Right lobe of liver (tissue), 6 donors: ENCODE results near the gene PLCL1. TPM values are rescaled to one million over a fixed set of nuclear protein-coding genes. Genes with fewer than 3 reads are reported as not detected.

Source experiments
- ATAC-seq, 4 donors: fragments of 200-7000 bp; cut with Tn5 transposase; one replicate each; pipeline ENCODE4 v1.9.1; 2020; ENCODE audit warnings: mild to moderate bottlenecking in 4 of 4, moderate library complexity in 4 of 4
- DNase-seq, 3 donors: peaks; one replicate each; pipeline ENCODE4 v3.0.0-alpha.2; 2020
- H3K27ac ChIP-seq, 3 donors: fragments of 200-600 bp; one replicate each; pipeline ENCODE4 v1.8.0; 2022
- H3K27me3 ChIP-seq, 2 donors: fragments of 200-600 bp; one replicate each; pipeline ENCODE4 v1.8.0; 2022
- H3K36me3 ChIP-seq, 4 donors: fragments of 200-600 bp; sonication (generic) in 1 of 4; one replicate each; pipeline versions ENCODE4 v1.5.1 to v1.8.0; 2017 to 2022; ENCODE audit warnings: control low read depth in 1 of 4
- H3K4me1 ChIP-seq, 4 donors: fragments of 200-600 bp; sonication (generic) in 1 of 4; one replicate each; pipeline versions ENCODE4 v1.5.1 to v1.8.0; 2017 to 2022; ENCODE audit warnings: control low read depth in 1 of 4
- H3K4me3 ChIP-seq, 3 donors: fragments of 200-600 bp; one replicate each; pipeline ENCODE4 v1.8.0; 2022
- H3K9me3 ChIP-seq, 4 donors: fragments of 200-600 bp; sonication (generic) in 1 of 4; one replicate each; pipeline versions ENCODE4 v1.5.1 to v1.8.0; 2017 to 2022; ENCODE audit warnings: control low read depth in 1 of 4
- POLR2A ChIP-seq: fragments of 450-650 bp; IDR thresholded peaks from one replicate; pipeline ENCODE4 v1.6.1; 2017; ENCODE audit warnings: antibody characterized with exemption, mild to moderate bottlenecking
- WGBS: methylation state at CpG from one replicate; pipeline ENCODE4 v1.1.6; 2018; ENCODE audit warnings: low coverage, low lambda C conversion rate; ENCODE audit not compliant: insufficient coverage; ENCODE audit errors: missing lambda C conversion rate; 5-methylcytosine and 5-hydroxymethylcytosine counted together
- intact Hi-C, 2 donors: fragments of 100-400 bp; cut with DNase I; formaldehyde crosslinking; loops; one replicate each; pipeline versions ENCODE4 v1.11.2 to v1.14.1; 2022
- total RNA-seq, 6 experiments: library from RNA; depleted of rRNA in 2 of 6; stranded (reverse); fragments of >200 nt in 2 of 6; fragmentation: NEBNext Ultra II Directional in 3 of 6; extraction: Animal tissue kit (Norgen Biotek cat#: 25700) in 3 of 6; gene quantifications; one replicate each; pipeline versions ENCODE4 v1.1.0 to v1.2.4, GENCODE V29; 2016 to 2023
- TF ChIP-seq, protein P1 (sequence below), 4 donors: fragments of 200-600 bp in 3 of 4; fragments of 450-650 bp in 1 of 4; IDR thresholded peaks; one replicate each; pipeline versions ENCODE4 v1.5.1 to v1.8.0; 2016 to 2022; ENCODE audit warnings: antibody characterized with exemption in 4 of 4, mild to moderate bottlenecking in 2 of 4
- donor health status: DM: no; HTN: yes; CAD: no.
- donor health status: DM: no; HTN: no; CAD: no.
- donor health status: DM: no; HTN: no; CAD: no.
- donor health status: DM: no; HTN: yes; CAD: no.
- donor health status: DM: no; HTN: yes; CAD: no.

PLCL1 gene
- total RNA-seq, 6 experiments from 2014 or later: 0.12 to 0.37 (median 0.24) TPM

DNA sequence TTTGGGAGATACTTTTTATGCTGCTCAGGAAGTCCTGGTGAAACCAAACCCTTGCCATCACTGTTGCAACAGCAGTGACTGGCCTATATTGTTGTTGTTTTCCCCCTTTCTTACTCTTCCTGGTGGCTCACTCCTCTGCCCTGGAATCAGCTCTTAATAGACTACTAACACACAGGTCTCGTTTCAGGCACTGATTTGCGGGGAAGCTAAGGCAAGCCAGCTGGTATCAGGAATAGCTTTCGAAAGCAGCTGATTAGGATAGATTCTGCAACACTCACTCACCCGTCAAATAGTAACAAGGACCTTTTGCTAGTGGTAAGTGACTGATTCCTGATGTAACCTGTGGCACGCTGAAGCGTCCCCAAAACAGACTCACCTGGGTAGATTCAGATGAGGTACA is 360.4 kb downstream of the PLCL1 start:
- intact Hi-C loops: no loop called here
- 53% methylated on average over 6 of the region's 6 CpGs for WGBS
- TF ChIP-seq, protein P1, sequence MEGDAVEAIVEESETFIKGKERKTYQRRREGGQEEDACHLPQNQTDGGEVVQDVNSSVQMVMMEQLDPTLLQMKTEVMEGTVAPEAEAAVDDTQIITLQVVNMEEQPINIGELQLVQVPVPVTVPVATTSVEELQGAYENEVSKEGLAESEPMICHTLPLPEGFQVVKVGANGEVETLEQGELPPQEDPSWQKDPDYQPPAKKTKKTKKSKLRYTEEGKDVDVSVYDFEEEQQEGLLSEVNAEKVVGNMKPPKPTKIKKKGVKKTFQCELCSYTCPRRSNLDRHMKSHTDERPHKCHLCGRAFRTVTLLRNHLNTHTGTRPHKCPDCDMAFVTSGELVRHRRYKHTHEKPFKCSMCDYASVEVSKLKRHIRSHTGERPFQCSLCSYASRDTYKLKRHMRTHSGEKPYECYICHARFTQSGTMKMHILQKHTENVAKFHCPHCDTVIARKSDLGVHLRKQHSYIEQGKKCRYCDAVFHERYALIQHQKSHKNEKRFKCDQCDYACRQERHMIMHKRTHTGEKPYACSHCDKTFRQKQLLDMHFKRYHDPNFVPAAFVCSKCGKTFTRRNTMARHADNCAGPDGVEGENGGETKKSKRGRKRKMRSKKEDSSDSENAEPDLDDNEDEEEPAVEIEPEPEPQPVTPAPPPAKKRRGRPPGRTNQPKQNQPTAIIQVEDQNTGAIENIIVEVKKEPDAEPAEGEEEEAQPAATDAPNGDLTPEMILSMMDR (IDR thresholded peaks at IDR 0.05): no peak
- TF ChIP-seq POLR2A: no peak
- H3K4me1 ChIP-seq: no peaks in the 10 kb centered on the region
- H3K27me3 ChIP-seq: no peaks in the 10 kb centered on the region
- DNase-seq (no peak), ATAC-seq (no peak)
- H3K4me3 ChIP-seq: no peak overlapping the region
- no peak overlapping the region for H3K27ac ChIP-seq
- no peaks in the 10 kb centered on the region for H3K9me3 ChIP-seq
- no peaks in the 10 kb centered on the region for H3K36me3 ChIP-seq

GRCh38 chr2:198165289-198165688 is 360.9 kb downstream of the PLCL1 start:
- Histone ChIP-seq H3K27me3 (no peaks in the 10 kb centered on the region), H3K4me3 (no peak overlapping the region), H3K36me3 (no peaks in the 10 kb centered on the region), H3K27ac (no peak overlapping the region), H3K9me3 (no peaks in the 10 kb centered on the region), H3K4me1 (no peaks in the 10 kb centered on the region)
- 35% methylated on average over 4 of the region's 4 CpGs for WGBS
- no peak for TF ChIP-seq POLR2A
- intact Hi-C loops: no loop called here
- no peak for ATAC-seq
- DNase-seq: no peak

- H3K27me3 ChIP-seq: no peaks in the 10 kb centered on the region
- no peak overlapping the region for H3K4me3 ChIP-seq
- H3K27ac ChIP-seq: no peak overlapping the region
- intact Hi-C loops: no loop called here
- no peaks in the 10 kb centered on the region for H3K9me3 ChIP-seq
- WGBS: 45% methylated on average over 2 of the region's 2 CpGs
- no peaks in the 10 kb centered on the region for H3K4me1 ChIP-seq
- no peak for TF ChIP-seq POLR2A
- TF ChIP-seq, protein P1 (IDR thresholded peaks at IDR 0.05): no peak
- no peak for DNase-seq
- no peak for ATAC-seq
- H3K36me3 ChIP-seq: no peaks in the 10 kb centered on the region
These were observed 363.0 kb downstream of the PLCL1 start for GRCh38 chr2:198167346-198167745.

GRCh38 chr2:198168651-198169050 is 364.3 kb downstream of the PLCL1 start:
- Histone ChIP-seq H3K9me3 (no peaks in the 10 kb centered on the region), H3K36me3 (no peaks in the 10 kb centered on the region), H3K4me3 (no peak overlapping the region), H3K27ac (no peak overlapping the region), H3K4me1 (no peaks in the 10 kb centered on the region), H3K27me3 (no peaks in the 10 kb centered on the region)
- TF ChIP-seq, protein P1 (IDR thresholded peaks at IDR 0.05): no peak
- TF ChIP-seq POLR2A: no peak
- ATAC-seq: no peak
- DNase-seq: no peak
- intact Hi-C loops: no loop called here
- WGBS: 10% methylated on average over 1 of the region's 1 CpG

DNA sequence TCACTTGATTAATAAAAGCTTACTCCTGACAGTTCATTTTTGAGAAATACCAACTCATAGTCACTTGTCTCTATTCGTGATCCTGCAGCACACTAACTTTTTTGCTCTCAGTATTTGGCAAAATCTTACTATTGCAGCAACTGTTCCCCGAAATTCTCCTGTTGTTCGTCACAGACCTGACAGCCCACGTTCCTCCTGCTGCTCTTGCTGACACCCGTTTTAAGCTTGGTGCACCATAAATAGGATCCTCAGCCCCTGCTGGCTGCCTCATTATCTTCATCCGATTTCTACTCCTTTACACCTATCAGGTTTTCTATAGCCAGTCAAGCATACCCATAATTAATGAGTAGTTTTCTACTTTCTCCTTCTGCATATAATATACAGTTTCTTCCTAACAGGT is 368.8 kb downstream of the PLCL1 start:
- DNase-seq: no peak
- no peak for ATAC-seq
- Histone ChIP-seq H3K27ac (no peak overlapping the region), H3K36me3 (no peaks in the 10 kb centered on the region), H3K4me3 (no peak overlapping the region), H3K27me3 (no peaks in the 10 kb centered on the region), H3K4me1 (no peaks in the 10 kb centered on the region), H3K9me3 (no peaks in the 10 kb centered on the region)
- TF ChIP-seq, protein P1 (IDR thresholded peaks at IDR 0.05): no peak
- no peak for TF ChIP-seq POLR2A
- WGBS: 20% methylated on average over 6 of the region's 6 CpGs
- intact Hi-C loops: no loop called here
